K562 (cell line): ENCODE measurements around the gene LRMDA. TPM values are rescaled to one million over a fixed set of nuclear protein-coding genes. Genes with fewer than 3 reads are reported as not detected.

Experiments
- BRF1 ChIP-seq: IDR thresholded peaks from 3 replicates; pipeline ENCODE4 v1.6.1; 2011; ENCODE audit warnings: borderline replicate concordance, mild to moderate bottlenecking; ENCODE audit not compliant: insufficient read length; ENCODE audit errors: extremely low read depth
- FOXP4 ChIP-seq: sonication (generic); formaldehyde crosslinking; IDR thresholded peaks from 2 replicates; pipeline ENCODE4 v1.8.0; 2022; ENCODE audit warnings: mild to moderate bottlenecking, missing genetic modification reagents, borderline replicate concordance
- HMBOX1 ChIP-seq: sonication (generic); IDR thresholded peaks from 2 replicates; pipeline ENCODE4 v1.6.1; 2016
- NR3C1 ChIP-seq: sonication (generic); formaldehyde crosslinking; IDR thresholded peaks from 2 replicates; pipeline ENCODE4 v1.8.1; 2022; ENCODE audit warnings: missing genetic modification reagents
- PATZ1 ChIP-seq: fragments of 250-450 bp; sonication (Bioruptor Pico); IDR thresholded peaks from 2 replicates; pipeline ENCODE4 v1.5.0; 2020; ENCODE audit warnings: mild to moderate bottlenecking, borderline replicate concordance
- POLR3G ChIP-seq: IDR thresholded peaks from 2 replicates; pipeline ENCODE4 v1.6.1; 2011; ENCODE audit not compliant: insufficient read length, insufficient replicate concordance; ENCODE audit errors: extremely low read depth
- TFAP4 ChIP-seq: sonication (generic); formaldehyde crosslinking; IDR thresholded peaks from 2 replicates; pipeline ENCODE4 v1.8.0; 2022; ENCODE audit warnings: missing genetic modification reagents, mild to moderate bottlenecking, moderate library complexity, borderline replicate concordance
- ZNF318 ChIP-seq, 2 experiments: fragments of 450-650 bp; IDR thresholded peaks; 2 replicates each; pipeline ENCODE4 v1.6.1; 2016; ENCODE audit warnings: mild to moderate bottlenecking in 2 of 2, borderline replicate concordance in 1 of 2, low read depth in 1 of 2, moderate library complexity in 1 of 2
- polyA plus RNA-seq, 8 experiments: library from polyadenylated mRNA; depleted of rRNA in 4 of 8; stranded (reverse) in 5 of 8; unstranded in 3 of 8; fragments of >200 nt; fragmentation: Nextera tagmentation in 2 of 8; fragmentation: Illumina TruSeq in 1 of 8; extraction: Ambion mirVana in 2 of 8; extraction: Trizol in 1 of 8; gene quantifications; 2 replicates each; pipeline versions ENCODE4 v1.2.1 to v1.2.3, GENCODE V29; 2011 to 2014; ENCODE audit warnings: inconsistent platforms in 1 of 8, missing spikeins in 1 of 8
- total RNA-seq, 7 experiments: library from RNA; depleted of rRNA in 6 of 7; stranded (reverse); fragments of >200 nt in 6 of 7; fragmentation: Illumina TruSeq in 2 of 7; extraction: Trizol in 2 of 7; gene quantifications; 2 replicates each; pipeline versions ENCODE4 v1.2.1 to v1.2.3, GENCODE V29; 2011 to 2021; ENCODE audit warnings: low replicate concordance in 1 of 7

Gene LRMDA
- total and polyA plus RNA-seq, 9 of the 15 experiments (the other 6 are each of a cell fraction or from before 2014, with no cell fraction given), result 0.25 TPM; not detected in 8

GRCh38 chr10:75664968-75665367, 233.5 kb downstream of the LRMDA start (continued):
- TF ChIP-seq FOXP4 (CRISPR knock-in tag), result no peak
- TF ChIP-seq NR3C1 (CRISPR knock-in tag), result no peak
- TF ChIP-seq BRF1, result no peak
- TF ChIP-seq HMBOX1, result no peak
- no peak for TF ChIP-seq TFAP4 (CRISPR knock-in tag)
- TF ChIP-seq ZNF318 (IDR thresholded peaks at IDR 0.05; ENCODE audit: borderline replicate concordance in 1 of 2, low read depth in 1 of 2), result no peak
- no peak for TF ChIP-seq PATZ1 (CRISPR knock-in tag)
- no peak for TF ChIP-seq POLR3G
